ENCODE results near the gene ANKZF1. TPM values are rescaled to one million over a fixed set of nuclear protein-coding genes. Genes with fewer than 3 reads are reported as not detected.

ANKZF1 gene
- total and polyA plus RNA-seq, 2 of the 4 experiments (the other 2 are of a cell fraction), result 18.6 to 33.8 TPM

GRCh38 chr2:219282375-219282774 lies 52.8 kb downstream of the ANKZF1 start:
- Histone ChIP-seq H4K20me1 (ENCODE audit: insufficient read depth, low read length) (peaks cover 6% of the 10 kb centered on the region; the same call in 1 of the 2 replicates), H3K36me3 (ENCODE audit: control insufficient read depth, insufficient read depth, low read length) (peaks cover 57% of the 10 kb centered on the region), H3K9me1 (ENCODE audit: insufficient read depth, low read length) (peaks cover 8% of the 10 kb centered on the region), H3K18ac (ENCODE audit: low read depth, low read length) (no peak overlapping the region), H2BK120ac (ENCODE audit: low read depth, low read length) (no peak overlapping the region), H3K23ac (ENCODE audit: low read depth, low read length) (no peak overlapping the region), H3K4me1 (ENCODE audit: control insufficient read depth, insufficient read depth, low read length) (peaks cover 18% of the 10 kb centered on the region), H3K4ac (ENCODE audit: low read depth, low read length) (no peak overlapping the region), H4K8ac (ENCODE audit: low read depth in 2 of 2, low read length in 2 of 2) (no peak overlapping the region), H2BK15ac (ENCODE audit: low read depth, low read length) (no peak overlapping the region), H3K9ac (ENCODE audit: low read depth, low read length) (no peak overlapping the region), H3K27me3 (ENCODE audit: control insufficient read depth, insufficient read depth, low read length) (no peaks in the 10 kb centered on the region), H3K79me1 (ENCODE audit: low read depth in 1 of 2, low read length in 2 of 2) (peaks cover 16 to 30% of the 10 kb centered on the region in 2 experiments), H3K27ac (ENCODE audit: insufficient read depth, low read length) (no peak overlapping the region), H3K4me2 (ENCODE audit: low read depth, low read length) (no peak overlapping the region), H2AK9ac (replicated peaks; ENCODE audit: low read depth, low read length, poor library complexity) (no peak overlapping the region), H3K9me3 (ENCODE audit: control insufficient read depth, insufficient read depth, low read length) (no peaks in the 10 kb centered on the region), H3K4me3 (ENCODE audit: insufficient read depth, low read depth, low read length) (no peak overlapping the region), H2AFZ (replicated peaks; ENCODE audit: low read length, poor library complexity) (no peak overlapping the region), H3K56ac (ENCODE audit: extremely low read depth, insufficient read depth, low read length) (no peak overlapping the region), H4K5ac (ENCODE audit: low read depth, low read length) (no peak overlapping the region), H4K91ac (ENCODE audit: insufficient read depth, low read depth, low read length) (no peak overlapping the region), H2AK5ac (ENCODE audit: low read depth, low read length) (no peak overlapping the region), H3K14ac (replicated peaks; ENCODE audit: low read depth, low read length) (no peak overlapping the region), H2BK20ac (ENCODE audit: low read depth, low read length) (no peak overlapping the region), H2BK5ac (ENCODE audit: low read depth, low read length, poor library complexity, severe bottlenecking) (no peak overlapping the region)
- POLR2A ChIA-PET (ENCODE audit: unreplicated experiment), result interaction anchor here (1.0 kb wide), 1 partner anchor 106 kb away, joined by 3 read pairs; the partner anchor contains the start of gene CNPPD1
- CTCF ChIA-PET, result interaction anchor here (2.8 kb wide), 1 partner anchor 12 kb away, joined by 11 read pairs; no protein-coding TSS in a partner anchor
- DNase-seq (no peak), ATAC-seq (ENCODE audit: low read depth) (no peak)
- no CpG with 5 or more reads among the region's 5 CpGs for WGBS, 2 experiments (ENCODE audit: extremely low coverage in 2 of 2, insufficient read length in 1 of 2)
- in situ Hi-C loops (cut with MboI; ENCODE audit: low sequenced_read_pairs), result no loop called here
- dilution Hi-C loops (cut with HindIII; ENCODE audit: low sequenced_read_pairs, unreplicated experiment), result no loop called here
- intact Hi-C loops (cut with micrococcal nuclease), result no loop called here
- no TSS peak for BruUV-seq (replicated peaks)
- TF ChIP-seq POLR2A (IDR thresholded peaks at IDR 0.05; ENCODE audit: low read depth, low read length) (peak; percentile 39; the same call in 1 of the 2 replicates), CTCF (conservative IDR thresholded peaks at IDR 0.05; ENCODE audit: low read depth, low read length) (no peak)
